Stimulated activated CD4-positive, alpha-beta T cell treated with anti-CD3 and anti-CD28 coated beads, Interleukin-1b, Interleukin-23, amount 100 ng/mL, for 1 hour (primary cell): ENCODE data around the gene OR5B21.

ENCODE experiments used
- DNase-seq, 2 donors: peaks; one replicate each; pipeline ENCODE4 v3.0.0-alpha.2; 2020; ENCODE audit warnings: low read depth in 2 of 2

The OR5B21 gene

DNA sequence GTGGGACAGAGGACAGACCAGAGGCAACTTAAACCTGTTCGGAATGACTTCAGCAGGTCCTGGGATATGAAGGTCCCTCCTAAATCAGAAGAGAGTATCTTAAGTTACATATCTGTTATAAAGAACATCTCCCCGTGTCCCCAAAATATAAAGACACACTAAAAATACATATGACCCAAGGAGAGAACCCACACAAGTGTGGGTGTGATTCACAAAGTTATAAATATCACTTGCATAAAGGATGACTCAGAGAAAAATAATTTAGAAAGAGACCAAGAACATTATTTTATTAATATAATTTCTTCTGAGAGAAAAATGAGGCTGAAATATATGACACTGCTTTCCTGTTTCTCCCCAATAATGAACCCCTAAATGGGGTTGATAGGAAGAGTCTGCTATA is 14.2 kb downstream of the OR5B21 start:
- DNase-seq = no peak

DNA sequence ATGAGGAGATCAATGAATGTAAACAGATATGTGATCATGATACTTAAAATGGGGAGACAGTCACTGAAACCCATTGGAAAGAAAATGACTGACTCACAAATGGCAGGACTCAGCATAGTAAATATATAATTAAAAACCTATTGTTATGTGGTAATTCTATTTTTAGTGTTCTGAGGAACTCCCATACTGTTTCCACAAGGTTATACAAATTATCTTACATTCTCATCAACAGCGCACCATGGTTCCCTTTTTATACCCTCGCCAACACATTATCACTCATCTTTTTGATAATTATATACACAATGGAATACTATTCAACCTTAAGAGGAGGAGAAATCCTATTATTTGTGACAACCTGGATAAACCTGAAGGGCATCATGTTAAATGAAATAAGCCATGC is 17.1 kb downstream of the OR5B21 start:
- DNase-seq = no peak

DNA sequence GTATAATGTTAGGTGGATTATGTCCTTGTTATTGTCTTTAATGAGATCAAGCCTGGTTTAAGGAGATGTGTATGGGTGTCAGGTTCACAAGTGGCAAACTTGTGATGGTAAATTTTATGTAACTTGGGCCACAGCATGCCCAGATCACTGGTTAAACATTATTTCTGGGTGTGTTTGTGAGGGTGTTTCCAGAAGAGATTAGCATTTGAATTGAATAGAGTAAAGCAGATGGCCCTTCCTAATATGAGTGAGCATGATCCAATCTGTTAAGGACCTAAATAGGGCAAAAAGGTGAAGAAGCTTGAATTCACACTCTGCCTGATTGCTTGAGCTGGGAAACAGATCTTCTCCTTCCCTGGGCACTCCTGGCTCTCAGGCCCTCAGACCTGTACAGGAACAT is 20.7 kb downstream of the OR5B21 start:
- DNase-seq = no peak

DNA sequence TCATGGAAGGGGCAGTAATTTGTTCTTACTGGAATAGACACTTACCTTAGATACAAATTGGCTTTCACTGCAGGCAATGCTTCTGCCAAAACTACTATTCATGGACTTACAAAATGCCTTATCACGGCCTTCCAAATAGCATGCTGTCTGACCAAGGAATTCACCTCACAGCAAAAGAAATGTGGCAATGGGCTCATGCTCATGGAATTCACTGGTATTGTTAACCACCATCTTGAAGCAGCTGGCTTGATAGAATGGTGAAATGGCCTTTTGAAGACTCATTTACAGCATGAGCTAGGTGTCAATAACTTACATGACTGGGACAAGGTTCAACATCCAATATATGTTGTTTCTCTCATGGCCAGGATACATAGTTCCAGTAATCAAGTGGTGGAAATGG is 21.9 kb downstream of the OR5B21 start:
- DNase-seq = no peak

DNA sequence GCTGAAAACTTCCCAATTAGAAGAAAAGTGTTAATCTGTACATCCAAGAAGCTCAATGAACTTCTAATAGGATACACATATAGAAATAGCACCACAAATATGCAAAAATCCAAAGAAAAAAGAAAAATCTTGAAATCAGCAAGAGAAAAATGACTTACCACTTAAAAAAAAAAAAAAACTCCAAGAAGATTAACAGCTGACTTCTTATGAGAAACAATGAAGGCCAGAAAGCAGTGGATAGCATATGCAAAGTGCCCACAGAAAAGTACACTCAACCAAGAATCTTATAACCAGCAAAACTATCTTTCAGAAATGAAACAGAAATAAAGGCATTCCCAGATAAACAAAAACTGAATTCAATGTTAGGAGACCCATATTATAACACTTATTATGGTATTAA is 36.0 kb downstream of the OR5B21 start:
- DNase-seq = no peak

DNA sequence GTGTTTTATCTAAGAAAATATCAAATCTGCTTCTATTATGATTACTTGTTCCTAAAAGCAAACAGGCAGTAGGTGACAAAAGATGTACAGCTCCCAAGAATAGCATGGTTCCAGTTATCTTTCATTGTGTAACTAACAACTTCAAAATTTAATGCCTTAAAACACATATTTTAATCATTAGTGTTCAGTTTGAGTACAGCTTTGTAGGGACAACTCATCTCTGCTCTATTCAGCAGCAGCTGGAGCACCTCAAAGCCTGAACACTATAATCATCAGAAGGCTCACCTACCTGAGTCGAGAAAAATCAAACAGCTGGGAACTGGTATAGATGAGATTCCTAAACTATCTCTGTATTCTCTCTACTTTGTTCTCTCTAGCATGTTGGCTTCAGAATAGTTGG is 41.6 kb downstream of the OR5B21 start:
- no peak for DNase-seq

DNA sequence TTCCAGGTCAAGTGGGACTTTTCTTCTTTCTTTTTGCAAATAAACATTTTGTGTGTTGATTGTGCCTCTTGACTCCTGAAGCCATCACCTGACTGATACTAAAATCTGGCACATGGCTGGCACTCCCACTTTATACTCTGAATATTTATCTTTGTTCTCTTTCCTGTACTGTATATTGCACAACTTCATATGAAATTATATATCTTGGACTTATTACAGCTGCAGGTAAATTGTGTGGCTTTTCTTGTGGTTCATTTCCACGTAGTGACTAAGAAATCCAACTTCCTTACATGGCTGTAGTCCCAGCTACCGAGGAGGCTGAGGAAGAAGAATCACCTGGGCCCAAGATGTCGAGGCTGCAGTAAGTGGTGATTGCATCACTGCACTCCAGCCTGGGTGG is 42.2 kb downstream of the OR5B21 start:
- no peak for DNase-seq
